HG03097 (cell line): Measurements from ENCODE around the gene SLC9A9.

Source experiments
- ATAC-seq: cut with Tn5 transposase; IDR thresholded peaks from one replicate; pipeline ENCODE4 v1.9.1; 2021; ENCODE audit not compliant: unreplicated experiment, low FRiP score

The SLC9A9 gene

DNA sequence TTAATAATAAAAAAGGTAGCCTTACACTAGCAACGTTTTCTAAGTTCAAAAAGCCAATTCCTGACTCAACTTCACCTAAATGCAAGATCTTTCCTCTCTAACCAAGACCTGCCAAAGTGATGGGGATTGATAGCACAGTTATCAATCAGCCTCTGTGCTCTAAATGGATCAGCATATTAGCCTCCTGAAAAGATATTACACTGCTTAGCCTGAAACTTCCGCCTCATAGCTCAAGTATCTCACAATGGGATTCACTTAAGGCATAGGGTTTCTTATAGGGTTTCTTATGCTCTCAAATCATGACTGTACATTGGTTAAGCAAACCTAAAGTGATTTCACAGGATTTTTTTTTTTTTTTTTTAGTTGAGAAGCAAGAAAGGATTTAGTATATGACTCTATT, 436 bp upstream of the SLC9A9 start:
- ATAC-seq: no peak

DNA sequence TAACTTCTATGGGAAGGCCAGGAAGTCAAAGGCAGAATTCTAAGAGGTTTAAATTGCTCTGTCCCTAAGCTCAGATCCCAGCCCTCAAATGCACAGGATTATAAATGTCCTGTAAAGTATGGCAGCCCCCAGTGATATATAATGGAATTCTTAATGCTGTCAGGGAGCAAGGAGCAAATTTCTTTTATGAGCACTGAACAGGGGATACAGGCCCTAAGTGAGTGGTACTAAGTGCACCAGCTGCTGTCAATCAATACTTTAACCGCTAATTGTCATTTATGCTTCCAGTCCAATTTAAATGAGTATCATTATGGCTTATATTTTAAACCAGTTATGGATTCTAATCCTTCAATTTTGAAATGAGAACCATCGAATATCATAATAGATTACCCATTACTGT, 4.7 kb downstream of the SLC9A9 start:
- ATAC-seq: no peak

DNA sequence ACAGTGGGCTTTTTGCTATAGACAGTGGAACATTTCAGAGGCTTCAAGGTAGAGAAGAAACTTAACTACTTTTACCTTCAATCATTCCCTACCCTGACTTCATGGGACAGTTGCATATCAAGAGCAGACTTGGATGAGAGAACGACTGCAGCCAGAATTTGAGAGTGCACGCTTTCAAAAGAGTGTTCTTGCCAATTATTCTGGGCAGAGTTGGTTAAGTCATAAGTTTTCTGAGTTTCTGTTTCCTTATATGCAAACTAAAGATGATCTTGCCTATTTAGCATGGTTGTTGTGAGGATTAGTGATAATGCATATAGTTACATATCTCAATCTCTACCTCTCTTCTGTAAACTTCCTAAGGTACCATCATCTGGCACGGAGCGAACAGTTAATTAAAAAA, 7.6 kb downstream of the SLC9A9 start:
- ATAC-seq: no peak

DNA sequence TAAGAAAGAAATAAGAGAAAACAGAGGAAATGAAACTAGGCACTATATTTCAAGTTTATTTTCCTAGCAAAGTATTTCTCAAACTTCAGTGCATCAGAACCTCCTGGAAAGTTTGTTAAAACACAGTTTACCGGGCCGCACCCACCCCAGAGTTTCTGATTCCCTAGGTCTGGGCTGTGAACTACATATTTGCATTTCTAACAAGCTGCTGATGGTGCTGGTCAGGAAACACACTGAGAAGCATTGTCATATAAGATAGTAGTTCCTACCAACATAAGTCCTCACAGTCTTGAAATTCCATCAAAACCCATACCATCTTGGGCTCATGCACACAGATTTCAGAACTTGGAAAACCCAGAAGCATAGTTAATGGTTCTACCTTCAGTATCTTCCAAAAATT, 8.3 kb downstream of the SLC9A9 start:
- no peak for ATAC-seq

DNA sequence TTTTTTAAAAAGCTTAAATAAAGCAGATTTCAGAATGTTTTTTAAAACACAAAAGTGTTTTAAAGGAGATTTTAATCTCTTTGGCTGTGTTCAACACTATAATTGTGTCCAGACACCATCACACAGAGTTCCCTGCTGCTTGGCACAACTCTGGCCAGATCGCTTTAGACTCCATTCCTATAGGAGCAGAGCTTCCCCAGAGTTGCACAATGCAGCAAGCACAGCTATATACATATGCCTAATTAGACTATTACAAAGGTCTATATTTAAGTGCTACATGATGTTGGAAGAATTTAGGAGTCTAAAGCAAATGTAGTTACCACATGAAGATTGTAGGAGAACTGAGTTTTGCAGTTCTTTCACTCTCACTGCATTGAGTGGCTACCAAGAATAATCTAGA, 11.2 kb downstream of the SLC9A9 start:
- no peak for ATAC-seq

DNA sequence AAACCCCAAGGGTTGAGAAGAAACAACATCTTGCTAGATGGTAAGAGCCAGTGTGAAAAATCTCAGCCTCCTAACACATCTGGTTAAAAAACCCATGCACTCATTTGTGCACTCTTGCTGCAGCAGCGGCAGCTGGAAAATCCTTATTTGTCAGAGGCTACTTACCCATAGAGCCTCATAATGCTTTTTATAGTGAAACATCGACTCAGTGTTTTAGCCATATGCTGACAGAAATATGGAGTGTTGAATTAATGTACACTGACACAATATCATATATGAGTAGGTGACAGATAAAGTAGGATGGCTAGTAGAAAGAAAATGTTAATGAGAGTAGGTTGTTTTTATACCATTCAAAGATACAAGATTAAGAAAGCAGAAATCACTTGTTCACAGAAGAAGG, 13.0 kb downstream of the SLC9A9 start:
- ATAC-seq: no peak

DNA sequence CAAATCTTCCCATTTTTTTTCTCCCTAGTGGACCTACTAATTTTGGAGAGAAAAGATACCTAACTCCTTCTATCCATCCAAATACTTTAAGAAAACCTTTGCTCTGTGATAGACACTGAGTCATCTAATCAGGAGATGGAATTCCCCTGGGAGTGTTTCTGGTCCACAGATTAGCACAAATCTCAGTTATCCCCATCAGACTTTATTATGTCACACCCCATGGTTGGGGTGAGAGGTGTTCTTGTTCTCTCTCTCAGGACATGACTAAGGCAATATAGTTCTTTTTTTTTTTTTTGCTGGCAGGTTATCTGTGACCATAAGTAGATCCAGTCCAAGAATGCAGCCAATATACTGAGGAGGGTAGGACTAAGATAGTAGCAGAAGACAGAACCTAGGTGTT, 15.8 kb downstream of the SLC9A9 start:
- ATAC-seq: peak; percentile 55

DNA sequence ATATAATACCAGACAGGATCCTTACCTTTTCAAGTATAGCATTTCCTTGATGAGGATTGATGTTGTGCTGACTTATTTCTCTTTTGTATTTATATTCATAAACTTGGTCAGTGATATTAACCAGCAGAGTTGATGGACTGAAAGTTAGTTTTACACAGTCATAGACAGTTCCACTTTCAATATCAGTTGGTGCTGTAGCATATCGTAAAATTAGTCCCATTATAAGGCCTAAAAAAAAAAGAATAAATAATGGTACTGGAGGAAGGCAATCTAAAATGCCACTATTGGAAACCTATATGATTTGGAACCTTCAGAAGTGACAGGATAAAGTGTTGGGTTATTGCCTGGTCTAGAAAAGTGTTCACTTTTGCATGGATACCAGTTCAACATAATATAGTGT, 16.3 kb downstream of the SLC9A9 start:
- peak; percentile 72 for ATAC-seq

DNA sequence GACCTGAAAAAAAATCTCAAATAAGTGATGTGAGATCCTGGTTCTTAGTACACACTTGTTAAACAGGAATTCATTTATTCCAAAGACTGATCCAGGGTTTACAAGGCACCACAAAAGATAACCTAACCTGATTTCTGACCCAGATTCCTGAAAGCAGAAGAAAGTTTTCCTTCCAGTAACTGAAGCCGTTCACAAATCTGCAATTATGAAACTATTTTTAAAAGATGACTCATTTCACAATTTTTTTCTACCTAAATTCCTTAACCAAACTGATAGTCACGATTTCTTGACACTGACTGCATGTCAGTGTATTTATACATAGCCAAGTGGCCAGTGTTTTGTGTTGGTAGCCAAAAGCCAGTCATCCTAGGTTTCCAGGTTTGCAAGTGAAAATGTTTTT, 17.1 kb downstream of the SLC9A9 start:
- ATAC-seq: no peak

DNA sequence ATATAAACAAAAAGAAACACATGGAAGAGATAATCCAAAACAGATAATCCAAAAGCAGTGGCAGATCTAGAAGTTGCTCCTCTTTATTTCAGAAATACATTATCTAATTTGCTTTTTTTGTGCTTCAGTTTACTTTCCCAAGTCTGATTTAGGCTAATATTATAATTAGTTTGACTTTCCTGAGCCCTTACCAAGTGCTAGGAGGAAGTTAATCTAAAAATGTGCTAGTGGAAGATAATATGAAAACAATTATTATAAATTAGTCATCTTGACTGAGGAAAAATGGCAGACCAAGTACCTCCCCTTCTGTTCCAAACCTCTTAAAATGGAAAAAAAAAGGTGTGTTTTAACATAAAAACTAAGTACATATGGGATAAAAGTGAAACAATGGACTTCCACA, 17.5 kb downstream of the SLC9A9 start:
- no peak for ATAC-seq

DNA sequence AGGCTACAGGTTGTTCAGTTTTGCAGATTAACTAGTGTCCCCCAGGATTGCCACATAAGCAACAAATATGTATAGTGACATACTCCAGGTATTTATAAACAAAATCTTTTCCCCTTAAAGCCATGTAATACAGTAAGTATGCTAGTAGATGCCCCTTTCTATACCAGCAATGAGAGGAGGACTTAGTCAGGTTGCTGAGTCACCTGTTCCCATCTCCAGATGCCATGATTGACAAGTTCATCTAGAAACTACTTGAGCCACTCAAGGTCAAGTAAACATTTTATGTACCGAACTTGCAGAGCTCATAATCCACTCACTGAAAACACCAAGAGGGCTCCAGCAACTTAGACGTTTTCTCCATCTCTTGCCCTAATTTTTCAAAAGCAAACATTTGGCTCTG, 18.2 kb downstream of the SLC9A9 start:
- ATAC-seq: no peak

DNA sequence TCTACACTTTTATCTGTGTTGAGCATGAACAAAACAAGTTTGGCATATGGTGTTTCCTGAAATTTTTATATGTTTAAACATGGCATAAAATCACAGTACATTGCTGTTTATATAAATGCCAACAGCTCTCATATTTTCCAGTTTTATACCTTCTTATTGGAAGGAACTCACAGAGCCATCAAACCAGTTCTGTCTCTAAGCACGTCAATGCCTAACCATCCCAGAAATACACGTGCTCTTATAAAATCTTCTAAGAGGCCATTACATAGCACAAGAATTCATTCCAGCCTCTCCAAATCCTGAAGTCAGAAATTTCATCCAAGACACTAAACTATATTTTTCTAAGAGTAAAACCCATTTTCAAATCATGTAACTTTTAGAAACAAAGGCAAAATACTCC, 20.8 kb downstream of the SLC9A9 start:
- ATAC-seq: no peak

DNA sequence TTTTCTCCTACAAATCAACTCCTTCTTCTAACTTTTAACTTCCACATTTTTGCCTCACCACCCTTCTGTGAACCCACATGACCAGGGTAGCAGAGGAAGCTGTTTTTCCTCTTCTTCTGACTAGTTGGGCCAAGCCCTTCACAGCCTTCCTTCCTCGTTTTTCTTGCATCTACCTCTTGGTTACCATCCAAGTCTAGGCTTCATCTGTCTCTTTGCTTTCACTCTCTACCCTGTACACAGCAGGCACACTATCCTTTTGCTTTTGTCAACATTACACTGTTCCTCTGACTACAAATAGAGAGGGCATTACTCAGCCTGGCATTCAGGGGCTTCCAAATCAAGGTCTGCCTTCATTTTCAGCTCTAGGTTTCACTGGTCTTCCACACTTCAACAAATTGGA, 22.0 kb downstream of the SLC9A9 start:
- no peak for ATAC-seq

DNA sequence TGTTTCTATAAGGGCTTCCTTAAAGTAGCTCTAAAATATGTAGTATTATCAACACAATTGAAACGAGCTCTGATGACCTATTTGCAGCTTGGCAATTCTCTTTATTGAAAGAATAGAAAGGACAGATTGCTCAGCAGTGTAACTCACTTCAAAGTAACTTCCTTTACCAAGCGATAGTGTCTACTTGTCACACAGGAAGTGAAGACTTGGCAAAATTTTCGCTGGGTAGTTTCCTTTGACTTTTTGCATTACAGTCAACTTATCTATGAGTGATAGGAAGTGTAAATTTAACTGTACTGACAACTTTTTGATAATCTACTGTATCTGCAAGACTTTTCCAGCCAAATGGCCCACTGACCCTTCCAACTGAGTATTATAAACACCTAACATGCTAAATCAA, 22.8 kb downstream of the SLC9A9 start:
- ATAC-seq: peak; percentile 69

DNA sequence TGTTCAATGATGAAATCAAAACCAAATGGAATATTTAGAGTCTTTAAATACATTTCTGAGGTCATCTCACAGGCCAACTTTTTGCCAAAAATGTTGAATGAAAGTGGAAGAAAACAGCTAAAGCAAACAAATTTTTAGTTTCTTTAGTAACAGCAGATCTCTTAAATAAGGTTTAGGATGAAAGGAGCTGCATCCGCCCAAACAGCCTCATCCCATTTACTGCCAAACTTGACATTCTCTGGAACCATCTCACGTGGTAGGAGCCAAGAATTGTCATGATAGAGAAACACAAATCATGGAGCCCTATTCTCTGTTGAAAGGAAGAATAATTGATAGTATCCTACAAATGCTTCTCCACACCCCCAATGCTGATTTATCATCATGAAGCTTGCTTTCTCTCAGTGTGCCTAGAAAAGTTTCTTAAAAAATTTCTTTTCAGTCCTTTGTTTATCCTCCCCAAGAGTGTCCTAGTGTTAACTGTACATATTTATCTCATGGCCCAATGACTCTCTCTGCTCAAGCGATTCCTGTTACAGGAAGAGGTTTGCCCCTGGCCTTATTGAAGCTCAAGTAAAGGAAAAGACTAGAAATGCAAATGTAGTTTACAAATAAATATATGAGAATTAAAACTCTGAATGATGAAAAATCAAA, 23.4 kb downstream of the SLC9A9 start:
- no peak for ATAC-seq

DNA sequence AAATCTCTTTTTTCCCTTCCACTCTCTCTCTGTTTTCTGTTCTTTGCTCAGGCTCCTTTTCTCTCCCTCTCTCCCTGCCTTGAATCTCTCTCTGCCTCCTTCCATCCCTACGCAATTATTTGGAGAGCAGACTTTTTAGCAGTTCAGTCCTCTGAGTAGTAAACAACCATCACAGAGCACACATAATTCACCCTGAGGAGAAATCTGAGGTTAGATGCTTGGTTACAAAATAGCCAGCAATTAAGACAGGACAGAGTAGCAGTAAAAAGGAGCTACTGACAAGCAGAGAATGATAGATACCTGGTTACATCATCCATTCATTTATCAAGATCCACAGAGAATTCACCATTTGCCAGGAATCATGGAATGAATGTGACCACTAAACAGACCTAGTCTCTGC, 25.5 kb downstream of the SLC9A9 start:
- ATAC-seq: no peak

DNA sequence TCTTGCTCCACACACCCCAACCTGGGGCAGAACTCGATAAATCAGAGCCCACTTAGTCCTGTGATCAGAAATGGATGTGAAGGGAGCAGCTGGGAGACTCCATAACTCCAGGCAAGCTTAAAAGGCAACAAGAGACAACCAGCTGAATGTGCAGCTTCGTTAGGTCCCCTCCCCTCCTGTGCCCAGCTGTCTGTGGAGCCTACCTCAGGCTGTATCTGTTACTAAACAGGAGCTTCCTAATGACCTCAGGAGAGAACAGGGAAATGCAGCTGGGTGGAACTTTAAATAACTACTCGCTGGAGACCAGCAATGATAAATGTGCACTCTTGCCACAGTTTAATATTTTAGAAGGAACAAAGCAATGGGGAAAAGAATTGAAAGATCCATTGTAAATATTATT, 25.9 kb downstream of the SLC9A9 start:
- ATAC-seq: no peak

DNA sequence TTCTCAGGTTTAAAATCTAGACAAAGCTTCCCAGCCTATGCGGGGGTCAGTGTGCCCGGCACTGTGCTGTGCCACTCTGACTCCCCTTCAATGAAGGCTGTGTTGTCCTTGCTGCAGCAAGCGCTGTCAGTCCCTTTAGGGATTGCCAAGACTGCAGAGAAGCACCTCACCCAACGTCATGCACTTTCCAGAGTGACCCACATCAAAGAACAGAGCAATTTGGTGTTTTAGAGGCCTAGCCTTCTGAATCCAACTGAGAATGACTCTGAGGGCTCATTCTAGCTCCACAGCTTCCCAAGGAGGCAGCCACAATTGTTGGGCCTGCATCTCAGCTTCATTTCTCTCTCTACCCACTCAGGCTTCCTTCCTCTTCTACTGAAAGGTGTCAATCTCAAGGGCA, 26.4 kb downstream of the SLC9A9 start:
- ATAC-seq: no peak

DNA sequence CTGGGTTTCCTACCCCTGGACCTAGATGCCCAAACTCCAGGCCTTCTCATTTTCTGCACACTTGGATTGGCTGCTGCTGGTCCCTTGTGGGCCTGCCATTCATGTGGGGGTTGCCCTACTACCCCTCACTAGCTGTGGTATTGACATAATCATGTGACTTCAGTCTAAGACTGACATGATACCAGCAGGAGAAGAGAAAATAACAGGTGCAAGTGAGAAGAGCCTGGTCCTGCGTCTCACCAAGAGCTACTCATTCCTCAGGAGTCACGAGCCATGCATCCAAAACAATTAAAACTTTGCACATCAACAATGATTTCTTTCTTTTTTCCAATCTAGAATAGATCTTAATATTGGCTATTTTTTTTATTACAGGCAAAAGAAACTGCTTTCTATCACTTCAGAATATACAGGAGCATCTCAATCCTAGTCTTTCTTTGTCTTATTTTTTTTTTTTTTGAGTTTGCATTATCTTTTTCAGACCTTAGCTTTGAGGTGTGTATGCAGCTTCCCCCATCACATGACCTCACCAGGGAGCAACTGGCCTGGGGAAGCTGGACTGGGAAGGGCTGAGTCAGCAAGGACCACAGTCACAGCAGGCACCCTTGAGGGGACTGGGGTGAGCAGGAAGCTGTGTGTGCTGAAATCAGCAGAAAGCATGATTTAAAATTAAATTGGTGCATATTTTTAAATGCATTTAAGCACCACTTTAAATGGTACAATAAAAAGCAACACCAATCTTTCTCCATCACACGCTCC, 27.6 kb downstream of the SLC9A9 start:
- ATAC-seq: no peak

DNA sequence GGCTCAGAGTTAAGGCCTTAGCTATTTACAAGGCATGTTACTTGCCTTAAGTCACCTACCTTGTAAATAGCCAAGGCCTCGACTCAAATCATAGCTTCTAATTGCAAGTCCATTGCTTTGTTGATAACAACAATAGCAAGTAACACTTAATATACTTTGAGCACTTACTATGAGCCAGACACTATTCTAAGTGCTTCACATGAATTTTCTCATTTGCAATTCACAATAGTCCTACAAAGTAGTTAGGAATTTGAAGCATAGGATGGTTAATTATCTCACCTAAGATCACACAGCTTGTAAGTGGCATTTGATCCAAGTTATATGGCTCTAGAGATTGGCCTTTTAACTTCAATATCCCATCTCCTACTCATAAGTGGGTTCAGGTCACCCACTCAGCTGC, 28.4 kb downstream of the SLC9A9 start:
- ATAC-seq: no peak

DNA sequence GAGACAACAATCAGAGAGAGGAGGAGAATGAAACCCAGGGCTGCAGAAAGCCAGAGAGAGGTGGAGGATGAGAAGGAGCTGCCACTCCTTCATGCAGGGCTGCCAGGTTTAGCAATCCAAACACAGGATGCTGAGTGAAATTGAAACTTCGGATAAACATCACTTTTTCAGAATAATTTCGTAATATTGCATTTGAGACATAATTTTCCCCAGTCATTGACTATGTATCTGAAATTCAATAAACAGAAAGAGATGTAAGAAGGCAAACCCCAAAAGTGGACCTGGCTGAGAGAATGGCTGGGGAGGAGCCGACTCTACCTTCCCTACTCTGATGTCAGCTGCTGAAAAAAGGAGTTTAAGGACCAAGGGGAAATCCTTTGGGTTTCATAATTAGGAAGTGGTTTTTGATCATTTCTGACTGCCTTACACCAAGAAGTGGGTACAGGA, 33.8 kb downstream of the SLC9A9 start:
- ATAC-seq: no peak

DNA sequence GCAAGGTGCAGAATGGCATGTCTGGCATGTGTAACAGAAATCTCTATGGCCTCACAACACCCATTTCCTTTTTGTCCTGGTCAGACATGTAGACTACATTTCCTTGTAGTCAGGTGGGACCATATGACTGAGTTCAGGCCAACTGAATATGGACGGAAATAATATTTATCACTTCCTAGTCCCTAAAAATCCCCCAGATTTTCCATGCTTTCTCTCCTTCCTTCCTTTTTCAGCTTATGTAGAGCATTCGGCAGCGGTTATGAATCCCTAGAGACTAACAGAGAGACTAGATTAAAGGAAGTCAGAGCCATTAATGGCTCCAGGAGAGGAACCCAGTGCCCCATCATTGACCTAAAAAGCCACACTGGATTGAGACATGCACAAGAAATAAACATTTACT, 35.8 kb downstream of the SLC9A9 start:
- ATAC-seq: no peak
